ENCODE results near the gene ASNSD1. TPM values are rescaled to one million over a fixed set of nuclear protein-coding genes. Genes with fewer than 3 reads are reported as not detected.

The ASNSD1 gene
- total RNA-seq, 1 donor from 2014 or later: 38.2 TPM

DNA sequence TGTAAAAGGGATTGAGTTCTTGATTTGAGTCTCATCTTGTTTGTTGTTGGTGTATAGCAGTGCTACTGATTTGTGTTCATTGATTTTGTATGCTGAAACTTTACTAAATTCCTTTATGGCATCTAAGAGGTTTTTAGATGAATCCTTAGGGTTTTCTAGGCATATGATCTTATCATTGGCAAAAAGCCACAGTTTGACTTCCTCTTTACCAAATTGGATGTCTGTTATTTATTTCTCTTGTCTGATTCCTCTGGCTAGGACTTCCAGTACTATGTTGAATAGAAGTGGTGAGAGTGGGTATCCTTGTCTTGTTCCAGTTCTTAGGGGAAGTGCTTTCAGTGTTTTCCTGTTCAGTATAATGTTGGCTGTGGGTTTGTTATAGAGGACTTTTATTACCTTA lies 18.0 kb downstream of the ASNSD1 start:
- peaks cover 20% of the 10 kb centered on the region for H3K36me3 Mint-ChIP-seq (ENCODE audit: insufficient read depth)
- no peak overlapping the region for H3K4me3 Mint-ChIP-seq (ENCODE audit: low read depth)
- H3K27me3 Mint-ChIP-seq: no peaks in the 10 kb centered on the region
- peaks cover 18% of the 10 kb centered on the region for H3K9me3 Mint-ChIP-seq (ENCODE audit: low read depth)
- peaks cover 2% of the 10 kb centered on the region for H3K4me1 Mint-ChIP-seq (ENCODE audit: low read depth)
- DNase-seq (ENCODE audit: low spot score, unreplicated experiment): no peak
- TF ChIP-seq, protein P1, sequence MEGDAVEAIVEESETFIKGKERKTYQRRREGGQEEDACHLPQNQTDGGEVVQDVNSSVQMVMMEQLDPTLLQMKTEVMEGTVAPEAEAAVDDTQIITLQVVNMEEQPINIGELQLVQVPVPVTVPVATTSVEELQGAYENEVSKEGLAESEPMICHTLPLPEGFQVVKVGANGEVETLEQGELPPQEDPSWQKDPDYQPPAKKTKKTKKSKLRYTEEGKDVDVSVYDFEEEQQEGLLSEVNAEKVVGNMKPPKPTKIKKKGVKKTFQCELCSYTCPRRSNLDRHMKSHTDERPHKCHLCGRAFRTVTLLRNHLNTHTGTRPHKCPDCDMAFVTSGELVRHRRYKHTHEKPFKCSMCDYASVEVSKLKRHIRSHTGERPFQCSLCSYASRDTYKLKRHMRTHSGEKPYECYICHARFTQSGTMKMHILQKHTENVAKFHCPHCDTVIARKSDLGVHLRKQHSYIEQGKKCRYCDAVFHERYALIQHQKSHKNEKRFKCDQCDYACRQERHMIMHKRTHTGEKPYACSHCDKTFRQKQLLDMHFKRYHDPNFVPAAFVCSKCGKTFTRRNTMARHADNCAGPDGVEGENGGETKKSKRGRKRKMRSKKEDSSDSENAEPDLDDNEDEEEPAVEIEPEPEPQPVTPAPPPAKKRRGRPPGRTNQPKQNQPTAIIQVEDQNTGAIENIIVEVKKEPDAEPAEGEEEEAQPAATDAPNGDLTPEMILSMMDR (IDR thresholded peaks at IDR 0.05; ENCODE audit: unreplicated experiment): no peak
- H3K27ac Mint-ChIP-seq: no peak overlapping the region

DNA sequence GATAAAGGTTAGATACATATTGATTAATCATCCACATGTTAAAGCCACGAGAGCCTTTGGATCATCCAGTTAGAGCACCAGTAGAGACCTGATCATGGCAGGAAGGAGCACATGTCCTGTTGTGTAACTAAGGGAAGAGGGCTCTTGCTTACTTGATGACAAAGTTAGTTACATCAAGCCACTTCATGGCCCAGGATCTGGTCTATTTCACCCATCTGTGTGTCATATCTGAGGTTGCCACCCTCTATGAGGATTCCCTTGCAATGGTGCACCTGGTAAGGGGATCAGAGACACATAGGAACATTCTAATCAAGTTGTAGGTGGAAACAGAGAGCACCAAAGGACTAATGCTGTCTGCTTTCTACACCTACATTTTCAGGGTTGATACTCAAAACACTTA lies 19.9 kb downstream of the ASNSD1 start:
- Mint-ChIP-seq H3K9me3 (ENCODE audit: low read depth) (peaks cover 18% of the 10 kb centered on the region), H3K4me3 (ENCODE audit: low read depth) (no peak overlapping the region), H3K27ac (no peak overlapping the region), H3K4me1 (ENCODE audit: low read depth) (no peaks in the 10 kb centered on the region), H3K27me3 (no peaks in the 10 kb centered on the region), H3K36me3 (ENCODE audit: insufficient read depth) (peaks cover 19% of the 10 kb centered on the region)
- DNase-seq (ENCODE audit: low spot score, unreplicated experiment): no peak
- TF ChIP-seq, protein P1 (IDR thresholded peaks at IDR 0.05; ENCODE audit: unreplicated experiment): no peak

DNA sequence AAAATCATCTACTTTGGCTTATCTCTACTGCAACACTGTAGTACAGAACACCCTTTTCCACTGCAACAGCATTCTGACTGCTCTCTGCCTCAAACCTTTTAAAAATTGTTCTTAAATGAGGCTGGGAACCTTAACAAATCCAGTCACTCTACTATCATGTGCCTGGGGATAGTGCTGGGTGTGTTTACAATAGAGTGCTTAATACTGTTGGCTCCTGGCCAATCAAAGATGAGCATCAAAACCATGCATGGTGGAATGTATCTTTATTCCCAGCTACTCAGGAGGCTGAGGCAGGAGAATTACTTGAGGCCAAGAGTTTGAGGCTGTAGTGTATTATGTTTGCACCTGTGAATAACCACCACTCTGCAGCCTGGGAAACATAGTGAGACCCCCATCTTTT lies 20.6 kb downstream of the ASNSD1 start:
- Mint-ChIP-seq H3K9me3 (ENCODE audit: low read depth) (peaks cover 18% of the 10 kb centered on the region), H3K4me1 (ENCODE audit: low read depth) (no peaks in the 10 kb centered on the region), H3K4me3 (ENCODE audit: low read depth) (no peak overlapping the region), H3K27me3 (no peaks in the 10 kb centered on the region), H3K36me3 (ENCODE audit: insufficient read depth) (peaks cover 17% of the 10 kb centered on the region), H3K27ac (no peak overlapping the region)
- no peak for DNase-seq (ENCODE audit: low spot score, unreplicated experiment)
- TF ChIP-seq, protein P1 (IDR thresholded peaks at IDR 0.05; ENCODE audit: unreplicated experiment): no peak

DNA sequence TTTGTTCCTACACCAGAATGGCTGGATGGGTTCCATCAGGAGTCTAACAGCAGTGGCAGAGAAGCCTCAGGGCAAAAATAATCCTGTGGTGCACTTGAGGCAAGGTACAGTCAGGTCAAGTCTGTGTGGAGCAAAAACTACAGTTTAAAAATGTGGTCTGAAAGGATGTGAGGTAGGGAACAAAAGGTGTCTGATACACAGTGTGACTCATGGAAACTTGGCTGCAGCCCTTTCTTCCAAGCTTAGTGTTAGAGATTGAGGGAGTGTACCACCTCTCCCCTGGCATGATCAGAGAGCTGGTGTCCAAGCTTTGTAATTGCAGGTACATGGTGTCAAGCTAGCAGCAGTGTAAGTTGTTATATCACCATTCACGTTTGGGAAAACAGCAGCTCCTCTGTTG lies 22.1 kb downstream of the ASNSD1 start:
- TF ChIP-seq, protein P1 (IDR thresholded peaks at IDR 0.05; ENCODE audit: unreplicated experiment): no peak
- Mint-ChIP-seq H3K36me3 (ENCODE audit: insufficient read depth) (peaks cover 8% of the 10 kb centered on the region), H3K27me3 (no peaks in the 10 kb centered on the region), H3K9me3 (ENCODE audit: low read depth) (peaks cover 11% of the 10 kb centered on the region), H3K27ac (no peak overlapping the region), H3K4me3 (ENCODE audit: low read depth) (no peak overlapping the region), H3K4me1 (ENCODE audit: low read depth) (no peaks in the 10 kb centered on the region)
- DNase-seq (ENCODE audit: low spot score, unreplicated experiment): no peak

DNA sequence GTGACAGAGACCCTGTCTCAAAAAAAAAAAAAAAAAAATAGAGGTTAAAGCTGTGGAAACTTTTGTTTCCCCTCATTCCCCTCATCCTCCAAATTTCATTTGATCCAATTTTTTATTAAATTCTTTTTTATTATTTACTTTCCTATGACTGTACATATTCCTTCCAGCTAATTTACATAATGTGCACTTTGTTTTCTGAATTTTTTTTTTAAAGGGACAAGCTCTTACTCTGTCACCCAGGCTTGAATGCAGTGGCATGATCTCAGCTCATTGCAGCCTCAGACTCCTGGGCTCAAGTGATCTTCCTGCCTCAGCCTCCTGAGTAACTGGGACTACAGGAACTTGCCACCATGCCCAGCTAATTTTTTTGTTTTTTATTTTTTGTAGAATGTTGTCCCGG lies 23.6 kb downstream of the ASNSD1 start:
- Mint-ChIP-seq H3K36me3 (ENCODE audit: insufficient read depth) (no peaks in the 10 kb centered on the region), H3K4me3 (ENCODE audit: low read depth) (no peak overlapping the region), H3K4me1 (ENCODE audit: low read depth) (no peaks in the 10 kb centered on the region), H3K27me3 (no peaks in the 10 kb centered on the region), H3K27ac (no peak overlapping the region), H3K9me3 (ENCODE audit: low read depth) (no peaks in the 10 kb centered on the region)
- TF ChIP-seq, protein P1 (IDR thresholded peaks at IDR 0.05; ENCODE audit: unreplicated experiment): no peak
- DNase-seq (ENCODE audit: low spot score, unreplicated experiment): no peak

Data from progenitor cell of endocrine pancreas (in vitro differentiated cells).